Activated naive CD4-positive, alpha-beta T cell treated with anti-CD3 and anti-CD28 coated beads, Interleukin-2, amount 50 U/mL, for 24 hours (primary cell): ENCODE results near the gene GPATCH4.
A peak's percentile ranks its signal among the peaks of the same experiment; 100 is the strongest.
"Not testable (repeated sequence)": the region's sequence is repeated elsewhere in the genome, so short reads cannot be mapped to it uniquely, and the experiment has no call there.

Source experiments
- H3K27ac Mint-ChIP-seq: one replicate; pipeline ENCODE4 v1.8.0; 2021; ENCODE audit warnings: mild to moderate bottlenecking, mixed read lengths
- H3K27me3 Mint-ChIP-seq: one replicate; pipeline ENCODE4 v1.8.0; 2021; ENCODE audit warnings: mixed read lengths
- H3K36me3 Mint-ChIP-seq: one replicate; pipeline ENCODE4 v1.8.0; 2021; ENCODE audit warnings: mixed read lengths
- H3K4me1 Mint-ChIP-seq: one replicate; pipeline ENCODE4 v1.8.0; 2021; ENCODE audit warnings: mixed read lengths
- H3K4me3 Mint-ChIP-seq: one replicate; pipeline ENCODE4 v1.8.0; 2021; ENCODE audit warnings: mild to moderate bottlenecking, mixed read lengths
- H3K9me3 Mint-ChIP-seq: one replicate; pipeline ENCODE4 v1.8.0; 2021; ENCODE audit warnings: mixed read lengths

Gene GPATCH4

GRCh38 chr1:156592158-156592909, 8.9 kb downstream of the GPATCH4 start:
- peaks cover 13% of the 10 kb centered on the region for H3K36me3 Mint-ChIP-seq
- H3K27ac Mint-ChIP-seq: peak overlapping the region; percentile 53
- no peaks in the 10 kb centered on the region for H3K27me3 Mint-ChIP-seq
- H3K4me1 Mint-ChIP-seq: peaks cover 35% of the 10 kb centered on the region
- H3K4me3 Mint-ChIP-seq: peak overlapping the region; percentile 88
- no peaks in the 10 kb centered on the region for H3K9me3 Mint-ChIP-seq

- H3K36me3 Mint-ChIP-seq: peaks cover 6% of the 10 kb centered on the region
- peak within 1 kb of the TSS; percentile 88 for H3K4me3 Mint-ChIP-seq
- no peaks in the 10 kb centered on the region for H3K27me3 Mint-ChIP-seq
- H3K27ac Mint-ChIP-seq: peak within 1 kb of the TSS; percentile 86
- H3K9me3 Mint-ChIP-seq: no peaks in the 10 kb centered on the region
- H3K4me1 Mint-ChIP-seq: peaks cover 28% of the 10 kb centered on the region
These were observed 9.7 kb downstream of the GPATCH4 start, which contains the start of gene NAXE for GRCh38 chr1:156591432-156592157. Gene NAXE (plus strand): TSS chr1:156591776. CDS start chr1:156591805, 29 bp downstream.

DNA sequence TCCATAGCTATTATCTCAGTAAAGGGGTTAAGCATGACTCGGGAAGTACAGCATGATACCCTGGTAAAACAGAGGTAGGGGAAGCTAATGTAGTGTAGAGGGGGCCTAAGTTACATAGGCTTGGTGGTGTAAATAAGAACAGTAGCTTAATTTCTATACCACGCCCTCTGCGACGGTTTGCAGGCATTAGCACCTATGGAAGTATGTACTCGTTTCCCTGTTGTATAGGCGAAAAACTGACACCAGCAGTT, 10.2 kb downstream of the GPATCH4 start:
- Mint-ChIP-seq H3K36me3 (peaks cover 6% of the 10 kb centered on the region), H3K4me3 (peak overlapping the region; percentile 88), H3K9me3 (no peaks in the 10 kb centered on the region), H3K27ac (peak overlapping the region; percentile 86), H3K4me1 (peaks cover 28% of the 10 kb centered on the region), H3K27me3 (no peaks in the 10 kb centered on the region)

GRCh38 chr1:156590326-156591180, 10.7 kb downstream of the GPATCH4 start:
- Mint-ChIP-seq H3K4me3 (peak overlapping the region; percentile 88), H3K27me3 (no peaks in the 10 kb centered on the region), H3K4me1 (peaks cover 27% of the 10 kb centered on the region), H3K9me3 (no peaks in the 10 kb centered on the region), H3K36me3 (peaks cover 6% of the 10 kb centered on the region), H3K27ac (no peak overlapping the region)

- Mint-ChIP-seq H3K36me3 (no peaks in the 10 kb centered on the region), H3K9me3 (no peaks in the 10 kb centered on the region), H3K27ac (no peak overlapping the region), H3K4me3 (no peak overlapping the region), H3K4me1 (peaks cover 17% of the 10 kb centered on the region), H3K27me3 (no peaks in the 10 kb centered on the region)
These were observed 11.7 kb downstream of the GPATCH4 start for GRCh38 chr1:156589546-156589945.

DNA sequence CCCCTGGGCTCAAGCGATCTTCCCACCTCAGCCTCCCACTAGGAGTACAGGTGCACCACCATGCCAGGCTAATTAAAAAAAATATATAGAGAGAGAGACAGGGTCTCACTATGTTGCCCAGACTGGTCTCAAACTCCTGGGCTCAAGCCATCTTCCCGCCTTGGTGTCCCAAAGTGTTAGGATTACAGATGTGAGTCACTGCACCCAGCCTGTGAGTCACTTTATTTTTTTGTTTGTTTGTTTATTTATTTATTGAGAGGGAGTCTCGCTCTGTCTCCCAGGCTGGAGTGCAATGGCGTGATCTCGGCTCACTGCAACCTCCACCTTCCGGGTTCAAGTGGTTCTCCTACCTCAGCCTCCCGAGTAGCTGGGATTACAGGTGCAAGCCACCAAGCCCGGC, 13.4 kb downstream of the GPATCH4 start:
- not testable (repeated sequence) for H3K27ac Mint-ChIP-seq, H3K9me3 Mint-ChIP-seq, H3K36me3 Mint-ChIP-seq, H3K4me3 Mint-ChIP-seq, H3K27me3 Mint-ChIP-seq
- peaks cover 23% of the 10 kb centered on the region for H3K4me1 Mint-ChIP-seq

DNA sequence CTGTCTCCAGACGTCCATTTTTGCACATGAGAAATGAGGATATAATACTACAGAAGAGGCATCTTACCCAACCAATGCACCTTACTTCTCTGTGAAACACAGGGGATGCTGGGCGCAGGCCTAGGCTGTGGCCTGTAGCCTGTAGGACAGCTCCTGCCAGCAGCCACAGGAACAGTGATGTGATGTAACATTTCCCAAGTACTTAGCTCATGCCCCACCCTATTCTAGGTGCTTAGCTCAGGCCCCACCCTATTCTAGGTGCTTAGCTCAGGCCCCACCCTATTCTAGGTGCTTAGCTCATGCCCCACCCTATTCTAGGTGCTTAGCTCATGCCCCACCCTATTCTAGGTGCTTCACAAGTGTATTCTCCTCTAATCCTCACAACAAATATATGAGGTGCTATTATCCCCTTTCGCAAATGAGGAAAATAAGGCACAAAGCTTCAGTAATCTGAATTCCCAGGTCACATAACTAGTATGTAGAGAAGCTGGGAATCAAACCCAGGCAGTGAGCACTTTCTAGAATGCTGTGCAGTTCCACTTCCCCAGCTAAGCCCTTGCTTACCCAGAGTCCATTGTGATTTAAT, 14.3 kb downstream of the GPATCH4 start:
- Mint-ChIP-seq H3K4me3 (no peak overlapping the region), H3K36me3 (no peaks in the 10 kb centered on the region), H3K4me1 (peaks cover 27% of the 10 kb centered on the region), H3K27ac (no peak overlapping the region), H3K9me3 (no peaks in the 10 kb centered on the region), H3K27me3 (no peaks in the 10 kb centered on the region)

DNA sequence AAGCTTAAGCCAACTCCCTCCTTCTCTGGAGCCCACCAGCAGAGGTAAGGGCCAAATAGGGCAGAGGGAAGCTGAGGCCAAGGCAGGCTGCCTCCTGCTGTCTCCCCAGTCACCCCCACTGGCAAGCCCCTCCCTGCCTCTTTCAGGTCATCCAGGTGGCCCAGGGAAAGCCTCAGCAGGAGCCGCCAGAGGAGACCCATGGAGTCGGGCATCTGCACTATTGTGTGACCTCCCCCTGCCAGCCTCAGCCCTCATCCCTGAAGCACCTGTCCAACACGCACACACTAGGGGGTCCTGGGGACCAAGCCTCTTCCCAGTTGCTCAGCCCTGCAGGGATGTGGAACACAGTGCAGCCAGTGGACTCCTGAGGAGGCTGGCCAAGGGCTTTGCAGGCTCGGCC, 15.0 kb downstream of the GPATCH4 start:
- Mint-ChIP-seq H3K9me3 (no peaks in the 10 kb centered on the region), H3K36me3 (no peaks in the 10 kb centered on the region), H3K4me3 (no peak overlapping the region), H3K27me3 (no peaks in the 10 kb centered on the region), H3K4me1 (peaks cover 31% of the 10 kb centered on the region), H3K27ac (no peak overlapping the region)

GRCh38 chr1:156584813-156585212, 16.5 kb downstream of the GPATCH4 start:
- H3K9me3 Mint-ChIP-seq: no peaks in the 10 kb centered on the region
- no peak overlapping the region for H3K27ac Mint-ChIP-seq
- H3K27me3 Mint-ChIP-seq: no peaks in the 10 kb centered on the region
- peaks cover 28% of the 10 kb centered on the region for H3K4me1 Mint-ChIP-seq
- no peaks in the 10 kb centered on the region for H3K36me3 Mint-ChIP-seq
- no peak overlapping the region for H3K4me3 Mint-ChIP-seq

- no peaks in the 10 kb centered on the region for H3K36me3 Mint-ChIP-seq
- no peaks in the 10 kb centered on the region for H3K27me3 Mint-ChIP-seq
- H3K4me3 Mint-ChIP-seq: peak overlapping the region; percentile 59
- H3K27ac Mint-ChIP-seq: no peak overlapping the region
- H3K4me1 Mint-ChIP-seq: peaks cover 28% of the 10 kb centered on the region
- H3K9me3 Mint-ChIP-seq: no peaks in the 10 kb centered on the region
These were observed 17.3 kb downstream of the GPATCH4 start for GRCh38 chr1:156583821-156584622.

- peak overlapping the region; percentile 87 for H3K4me3 Mint-ChIP-seq
- H3K4me1 Mint-ChIP-seq: peaks cover 28% of the 10 kb centered on the region
- H3K27me3 Mint-ChIP-seq: no peaks in the 10 kb centered on the region
- H3K9me3 Mint-ChIP-seq: no peaks in the 10 kb centered on the region
- peak overlapping the region; percentile 98 for H3K27ac Mint-ChIP-seq
- no peaks in the 10 kb centered on the region for H3K36me3 Mint-ChIP-seq
These were observed 18.8 kb downstream of the GPATCH4 start for GRCh38 chr1:156582388-156583017.

- peak overlapping the region; percentile 98 for H3K27ac Mint-ChIP-seq
- H3K9me3 Mint-ChIP-seq: no peaks in the 10 kb centered on the region
- peaks cover 28% of the 10 kb centered on the region for H3K4me1 Mint-ChIP-seq
- H3K4me3 Mint-ChIP-seq: peak overlapping the region; percentile 87
- no peaks in the 10 kb centered on the region for H3K36me3 Mint-ChIP-seq
- no peaks in the 10 kb centered on the region for H3K27me3 Mint-ChIP-seq
These were observed 19.5 kb downstream of the GPATCH4 start for GRCh38 chr1:156581661-156582387.

- peaks cover 28% of the 10 kb centered on the region for H3K4me1 Mint-ChIP-seq
- H3K27ac Mint-ChIP-seq: no peak within 1 kb of the TSS
- H3K4me3 Mint-ChIP-seq: no peak within 1 kb of the TSS
- H3K9me3 Mint-ChIP-seq: no peaks in the 10 kb centered on the region
- H3K27me3 Mint-ChIP-seq: no peaks in the 10 kb centered on the region
- no peaks in the 10 kb centered on the region for H3K36me3 Mint-ChIP-seq
These were observed 21.8 kb downstream of the GPATCH4 start, which contains the start of gene TTC24 for GRCh38 chr1:156579472-156579871. Gene TTC24 (plus strand): TSS chr1:156579723. CDS start chr1:156581365, 1,642 bp downstream.

DNA sequence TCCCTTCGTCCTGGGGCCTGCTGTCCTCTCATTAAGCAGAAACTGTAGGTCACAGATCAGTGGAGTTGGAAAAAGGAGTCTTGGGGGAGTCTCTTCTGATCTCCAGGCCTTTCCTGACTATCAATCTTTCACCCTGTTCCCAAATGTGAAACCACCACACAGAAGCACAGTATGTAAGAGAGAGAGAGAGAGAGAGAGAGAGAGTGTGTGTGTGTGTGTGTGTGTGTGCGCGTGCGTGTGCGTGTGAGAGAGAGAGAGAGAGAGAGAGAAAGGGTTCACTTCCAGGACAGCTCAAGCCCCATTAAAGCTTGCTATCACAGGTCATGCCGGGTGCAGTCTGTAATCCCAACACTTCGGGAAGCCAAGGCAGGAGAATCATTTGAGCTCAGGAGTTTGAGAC, 23.2 kb downstream of the GPATCH4 start:
- Mint-ChIP-seq H3K4me1 (peaks cover 21% of the 10 kb centered on the region), H3K9me3 (no peaks in the 10 kb centered on the region), H3K27ac (no peak overlapping the region), H3K27me3 (peaks cover 2% of the 10 kb centered on the region), H3K4me3 (no peak overlapping the region), H3K36me3 (no peaks in the 10 kb centered on the region)
